Myocyte (in vitro differentiated cells): Measurements from ENCODE around the gene ANKRD33B. TPM values are rescaled to one million over a fixed set of nuclear protein-coding genes. Genes with fewer than 3 reads are reported as not detected.
"Not testable (repeated sequence)": the region's sequence is repeated elsewhere in the genome, so short reads cannot be mapped to it uniquely, and the experiment has no call there.

ENCODE experiments used
- DNase-seq: peaks from one replicate; pipeline ENCODE4 v3.0.0-alpha.2; 2012; ENCODE audit warnings: low read depth
- polyA plus RNA-seq: library from polyadenylated mRNA; unstranded; fragments of >200 nt; gene quantifications from one replicate; pipeline ENCODE4 v1.2.1, GENCODE V29; 2012; ENCODE audit warnings: missing spikeins
- total RNA-seq: library from RNA; depleted of rRNA; stranded (reverse); fragments of >200 nt; gene quantifications from 2 replicates; pipeline ENCODE4 v1.2.3, GENCODE V29; 2014

The ANKRD33B gene
- total RNA-seq: 1.0 and 3.1 TPM in 2 replicates
- 4.3 TPM for polyA plus RNA-seq

DNA sequence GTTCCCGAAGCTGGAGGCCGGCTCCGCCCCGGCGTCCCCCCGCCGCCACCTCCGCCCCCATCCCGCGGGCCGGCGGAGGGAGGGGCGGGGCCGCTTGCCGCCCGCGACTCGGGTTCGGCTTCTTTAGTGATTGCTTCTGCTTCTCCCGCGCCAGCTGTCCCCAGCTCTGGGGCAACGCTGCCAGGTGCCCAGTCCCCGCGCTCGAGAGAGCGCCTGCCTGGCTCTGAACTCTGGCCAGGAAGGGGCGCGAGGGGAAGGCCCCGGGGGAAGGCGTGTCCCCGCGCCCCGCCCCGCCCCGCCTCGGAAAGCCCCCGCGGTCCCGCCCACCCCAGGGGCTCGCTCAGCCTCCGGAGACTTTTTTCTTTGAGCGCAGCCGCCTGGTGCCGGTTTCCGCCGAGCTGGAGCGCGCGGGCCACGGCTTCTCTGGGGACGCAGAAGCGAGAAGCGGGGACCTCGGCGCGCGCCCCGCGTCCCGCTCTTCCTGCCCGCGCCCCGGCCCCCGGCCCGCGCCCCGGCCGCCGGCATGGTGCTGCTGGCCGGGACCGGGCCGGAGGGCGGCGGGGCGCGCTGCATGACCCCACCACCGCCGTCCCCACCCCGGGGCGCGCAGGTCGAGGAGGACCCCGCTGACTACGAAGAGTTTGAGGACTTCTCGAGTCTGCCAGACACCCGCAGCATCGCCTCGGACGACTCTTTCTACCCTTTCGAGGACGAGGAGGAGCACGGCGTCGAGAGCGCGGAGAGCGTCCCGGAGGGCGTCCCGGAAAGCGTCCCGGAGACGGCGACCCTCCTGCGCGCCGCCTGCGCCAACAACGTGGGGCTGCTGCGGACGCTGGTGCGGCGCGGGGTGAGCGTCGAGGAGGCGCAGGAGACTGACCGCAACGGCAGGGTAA, at the start of gene ANKRD33B:
Gene ANKRD33B, plus strand, starts transcription at position 126 of the 893 bp plus-strand sequence. Its CDS starts 398 bp downstream, at position 524.
- peak; percentile 79 for DNase-seq

- not testable (repeated sequence) for DNase-seq
Observed at GRCh38 chr5:10514572-10514971, 49.3 kb upstream of the ANKRD33B start.

DNA sequence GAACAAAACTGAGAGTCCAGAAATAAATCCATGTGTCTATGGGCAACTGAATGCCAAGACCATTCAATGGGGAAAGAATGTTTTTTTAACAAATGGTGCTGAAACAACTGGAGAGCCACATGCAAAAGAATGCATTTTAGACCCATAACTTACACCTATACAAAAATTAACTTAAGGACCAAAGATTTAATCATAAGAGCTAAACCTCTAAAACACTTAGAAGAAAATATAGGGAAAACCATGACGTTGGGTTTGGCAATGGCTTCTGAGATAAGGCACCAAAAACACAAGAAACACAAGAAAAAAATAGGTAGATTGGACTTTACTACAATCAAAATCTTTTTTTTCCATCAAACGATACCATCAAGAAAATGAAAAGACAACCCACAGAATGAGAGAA, 48.4 kb upstream of the ANKRD33B start:
- no peak for DNase-seq

DNA sequence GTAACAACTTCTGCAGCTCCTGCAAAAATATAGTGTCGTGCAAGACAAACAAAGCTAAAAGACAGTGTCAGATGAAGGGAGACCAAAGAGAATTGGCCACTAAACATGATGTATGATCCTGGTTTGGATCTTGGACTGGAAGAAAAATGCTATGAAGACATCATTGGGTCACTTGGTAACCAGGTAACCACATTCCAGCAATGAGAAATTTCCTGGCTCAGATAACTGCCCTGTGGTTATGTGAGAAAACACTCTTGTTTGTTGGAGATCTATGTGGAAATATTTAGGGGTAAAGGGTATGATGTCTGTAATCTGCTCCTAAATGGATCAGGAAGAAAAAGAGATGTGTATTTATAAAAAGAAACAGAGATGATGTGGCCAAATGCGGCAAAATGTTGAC, 45.5 kb upstream of the ANKRD33B start:
- DNase-seq: no peak

GRCh38 chr5:10519729-10520128, 44.1 kb upstream of the ANKRD33B start:
- peak; percentile 89 for DNase-seq

DNA sequence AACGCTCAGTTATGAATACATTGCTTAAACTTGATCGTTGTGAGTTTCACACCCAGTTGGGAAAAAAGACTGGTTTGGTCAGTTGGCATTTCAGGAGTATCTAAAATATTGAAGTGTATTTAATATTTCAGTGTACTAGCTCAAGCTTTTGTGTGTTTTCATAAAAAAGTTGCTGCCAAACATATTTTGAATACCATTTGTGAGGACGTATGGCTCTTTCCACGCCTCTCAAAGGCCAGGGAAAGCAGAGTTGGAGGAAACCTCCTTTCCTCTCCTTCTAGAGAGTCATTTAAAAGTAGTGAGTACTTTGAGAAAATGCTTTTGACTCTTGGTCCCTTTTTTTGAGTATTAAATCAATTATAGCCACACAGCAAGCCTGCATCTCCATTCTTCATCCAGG, 43.2 kb upstream of the ANKRD33B start:
- DNase-seq: no peak

GRCh38 chr5:10521466-10522223, 42.2 kb upstream of the ANKRD33B start:
- no peak for DNase-seq

GRCh38 chr5:10522224-10522611, 41.7 kb upstream of the ANKRD33B start:
- DNase-seq: no peak

GRCh38 chr5:10524376-10525123, 39.3 kb upstream of the ANKRD33B start:
- DNase-seq: peak; percentile 76

- DNase-seq: no peak
Observed at GRCh38 chr5:10525124-10525495, 38.8 kb upstream of the ANKRD33B start.

- DNase-seq: no peak
Observed at GRCh38 chr5:10527281-10527950, 36.5 kb upstream of the ANKRD33B start.

DNA sequence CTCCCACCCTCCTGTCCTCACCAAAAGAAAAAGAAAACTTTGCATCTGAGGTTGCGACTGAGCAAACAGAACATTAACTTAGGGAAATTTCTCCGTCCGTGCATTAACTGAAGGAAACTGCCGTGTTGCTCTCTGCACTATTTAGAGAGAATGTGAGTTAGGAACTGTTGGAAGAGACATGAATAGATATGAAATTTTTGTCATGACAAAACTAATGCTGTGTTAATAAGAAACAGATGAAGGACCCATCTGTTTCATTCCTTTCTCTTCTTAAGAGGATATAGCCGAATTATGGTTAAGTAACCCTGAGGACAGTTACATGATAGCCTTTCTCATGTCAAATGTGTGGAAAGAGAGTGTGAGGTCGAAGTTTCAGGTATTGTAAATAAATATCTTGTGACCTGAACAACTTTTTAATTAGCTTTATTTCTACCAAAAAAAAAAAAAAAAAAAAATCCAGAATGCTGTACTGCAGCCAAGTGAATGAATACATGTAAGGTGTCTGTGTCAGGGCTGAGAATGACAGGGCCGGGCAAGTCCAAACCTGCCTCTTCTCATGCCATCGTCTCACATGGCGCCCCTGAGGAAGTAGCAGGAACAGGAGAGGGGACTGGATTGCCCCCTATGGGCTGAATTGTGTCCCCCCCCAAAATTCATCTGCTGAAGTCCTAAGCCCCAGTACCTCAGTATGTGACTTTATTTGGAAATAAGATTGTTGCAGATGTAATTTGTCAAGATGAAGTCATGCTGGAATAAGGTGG, 35.6 kb upstream of the ANKRD33B start:
- DNase-seq: no peak

GRCh38 chr5:10528827-10529226, 35.0 kb upstream of the ANKRD33B start:
- no peak for DNase-seq

- no peak for DNase-seq
Observed at GRCh38 chr5:10530601-10531320, 33.1 kb upstream of the ANKRD33B start.

DNA sequence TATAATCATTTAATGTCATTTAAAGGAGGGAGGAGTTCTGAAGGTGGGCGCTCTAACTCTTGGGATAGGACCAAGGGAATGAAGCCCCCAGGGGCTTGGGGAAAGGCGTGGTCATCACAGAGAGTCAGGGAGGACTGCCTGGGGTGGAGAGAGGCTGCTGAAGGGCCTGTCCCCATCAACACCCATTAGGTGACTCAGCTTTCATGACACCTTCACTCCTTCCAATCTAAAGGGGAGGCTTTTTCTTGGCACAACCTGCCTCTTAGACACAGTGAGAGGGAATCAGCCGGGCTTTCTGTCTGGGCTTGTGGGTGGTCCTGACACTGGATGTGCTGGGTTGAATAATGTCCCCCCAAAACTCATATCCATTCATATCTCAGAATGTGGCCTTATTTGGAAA, 31.4 kb upstream of the ANKRD33B start:
- no peak for DNase-seq

GRCh38 chr5:10533226-10533625, 30.6 kb upstream of the ANKRD33B start:
- no peak for DNase-seq

- no peak for DNase-seq
Observed at GRCh38 chr5:10534561-10535530, 29.0 kb upstream of the ANKRD33B start.

DNA sequence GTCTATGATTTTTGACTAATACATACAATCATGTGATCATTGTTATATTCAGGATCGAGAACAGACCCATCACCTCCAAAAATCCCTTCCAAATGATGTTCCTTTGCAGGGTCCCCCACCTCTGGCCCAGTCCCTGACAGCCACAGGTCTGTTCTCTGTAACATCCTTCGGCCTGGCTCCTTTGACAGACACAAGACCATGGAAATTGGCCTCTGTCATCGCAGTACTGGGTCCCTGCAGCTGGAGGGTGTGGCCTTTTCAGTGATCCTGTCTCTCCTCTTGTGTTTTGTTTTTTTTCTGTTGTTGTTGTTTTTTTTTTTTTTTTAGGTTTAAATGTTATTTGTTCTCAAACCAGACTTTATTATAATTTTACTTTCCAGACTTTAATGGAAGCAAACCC, 27.4 kb upstream of the ANKRD33B start:
- DNase-seq: no peak
